GM13976 (cell line): ENCODE results near the gene KLF16.

Experiments used
- DNase-seq: peaks from one replicate; pipeline ENCODE4 v3.0.0; 2012; ENCODE audit warnings: low spot score
- CTCF ChIP-seq: IDR thresholded peaks from 2 replicates; pipeline ENCODE4 v1.5.1; 2012; ENCODE audit warnings: borderline replicate concordance, mild to moderate bottlenecking; ENCODE audit not compliant: insufficient read depth; ENCODE audit errors: extremely low read depth, missing control alignments, control extremely low read depth
- in situ Hi-C: fragments of 300-500 bp; cut with MboI; formaldehyde crosslinking; loops from one replicate; pipeline ENCODE4 v1.12.0; 2022; ENCODE audit warnings: low sequenced_read_pairs, mixed read lengths, inconsistent platforms; ENCODE audit not compliant: unreplicated experiment

Gene KLF16

GRCh38 chr19:1845642-1846041 lies 17.7 kb downstream of the KLF16 start:
- no peak for DNase-seq
- in situ Hi-C loops: no loop called here
- no peak for TF ChIP-seq CTCF

- no peak for TF ChIP-seq CTCF
- in situ Hi-C loops: no loop called here
Measured at GRCh38 chr19:1845125-1845515, 18.3 kb downstream of the KLF16 start.

GRCh38 chr19:1844513-1845124 lies 18.8 kb downstream of the KLF16 start:
- TF ChIP-seq CTCF: no peak
- no peak for DNase-seq
- in situ Hi-C loops: no loop called here

More at GRCh38 chr19:1845125-1845515, 18.3 kb downstream of the KLF16 start:
- DNase-seq: no peak

GRCh38 chr19:1843646-1844394 lies 19.6 kb downstream of the KLF16 start:
- in situ Hi-C loops: no loop called here
- no peak for TF ChIP-seq CTCF
- DNase-seq: no peak

- DNase-seq: no peak
- in situ Hi-C loops: no loop called here
- no peak for TF ChIP-seq CTCF
Measured at GRCh38 chr19:1843116-1843515, 20.3 kb downstream of the KLF16 start.

- no peak for TF ChIP-seq CTCF
- in situ Hi-C loops: no loop called here
- no peak for DNase-seq
Measured at GRCh38 chr19:1841209-1841924, 22.0 kb downstream of the KLF16 start.
